GM21825 (cell line): ENCODE measurements around the gene GAL3ST2.
"Not testable (repeated sequence)": the region's sequence is repeated elsewhere in the genome, so short reads cannot be mapped to it uniquely, and the experiment has no call there.

Experiments
- ATAC-seq: cut with Tn5 transposase; IDR thresholded peaks from one replicate; pipeline ENCODE4 v1.9.1; 2021; ENCODE audit warnings: mild to moderate bottlenecking, moderate library complexity; ENCODE audit not compliant: unreplicated experiment

GAL3ST2 gene

DNA sequence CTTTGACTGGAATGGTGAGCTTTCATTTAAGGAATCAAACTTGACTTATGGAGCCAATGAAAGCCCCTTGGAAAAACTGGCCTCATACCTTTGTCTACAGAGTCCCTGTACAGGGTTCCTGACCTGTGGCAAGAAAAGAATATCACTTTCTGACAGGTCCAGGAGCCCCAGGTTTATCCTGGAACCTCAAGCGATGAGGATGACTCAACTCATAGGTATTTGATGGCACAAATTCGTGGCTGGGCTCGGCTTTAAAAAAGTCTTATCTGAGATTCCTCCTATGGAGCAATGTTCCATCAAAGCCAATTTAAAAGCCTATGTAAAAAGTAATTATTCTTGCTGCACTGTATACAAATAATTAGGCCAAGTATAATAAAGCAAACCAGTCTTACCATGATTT lies 14.8 kb downstream of the GAL3ST2 start:
- ATAC-seq, result not testable (repeated sequence)

GRCh38 chr2:241793385-241793784 lies 16.8 kb downstream of the GAL3ST2 start:
- ATAC-seq, result no peak

- ATAC-seq, result no peak
These were observed 17.7 kb downstream of the GAL3ST2 start for GRCh38 chr2:241794250-241794823.

- no peak for ATAC-seq
These were observed 18.7 kb downstream of the GAL3ST2 start for GRCh38 chr2:241795021-241795999.

GRCh38 chr2:241796209-241796608 lies 19.6 kb downstream of the GAL3ST2 start:
- ATAC-seq, result no peak

DNA sequence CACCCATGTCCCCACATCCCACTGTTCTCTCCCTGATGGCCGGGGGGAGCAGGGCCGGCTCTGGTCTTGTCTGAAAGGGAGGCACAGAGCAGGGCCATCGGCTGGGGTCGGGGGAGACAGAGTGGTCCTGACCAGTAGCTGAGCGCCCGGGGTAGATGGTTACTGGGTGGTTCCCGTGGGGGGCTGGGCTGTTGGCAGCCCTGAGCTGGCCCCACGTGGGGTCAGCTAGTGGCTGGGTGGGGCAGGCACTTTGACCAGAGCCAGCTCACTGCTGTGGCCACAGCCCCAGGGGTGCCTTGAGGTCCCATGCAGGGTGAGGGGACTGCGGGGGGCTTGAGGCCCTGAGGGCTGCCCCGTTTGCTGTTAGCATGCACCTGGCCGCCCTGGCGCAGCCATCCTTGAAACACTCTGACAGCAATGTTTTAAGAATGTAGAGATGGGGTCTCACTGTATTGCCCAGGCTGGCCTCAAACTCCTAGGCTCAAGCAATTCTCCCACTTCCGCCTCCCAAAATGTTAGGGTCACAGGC lies 20.1 kb downstream of the GAL3ST2 start:
- no peak for ATAC-seq

GRCh38 chr2:241797441-241798080 lies 20.9 kb downstream of the GAL3ST2 start:
- no peak for ATAC-seq

DNA sequence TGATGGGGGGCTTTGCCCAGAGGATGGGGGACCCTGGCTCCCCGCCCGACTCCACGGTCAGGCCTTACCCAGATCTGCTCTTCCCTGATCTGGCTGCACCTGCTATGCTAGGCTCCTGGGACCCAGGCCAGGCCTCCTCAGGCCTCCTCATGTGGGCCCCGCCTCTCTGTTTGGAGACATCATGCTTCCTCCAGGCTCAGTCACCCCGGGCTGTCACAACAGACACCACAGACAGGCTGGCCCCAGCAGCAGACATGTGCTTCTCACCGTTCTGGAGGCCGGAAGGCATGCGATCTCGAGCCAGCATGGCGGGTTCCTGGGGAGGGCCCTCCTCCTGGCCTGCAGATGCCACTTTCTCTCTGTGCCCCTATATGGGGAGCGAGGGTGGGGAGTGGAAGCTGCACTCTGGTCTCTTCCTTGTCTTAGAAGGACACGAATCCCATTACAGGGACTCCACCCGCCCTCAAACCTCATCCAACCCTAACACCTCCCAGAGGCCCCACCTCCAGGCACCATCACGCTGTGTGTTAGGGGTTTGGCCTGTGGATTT lies 21.5 kb downstream of the GAL3ST2 start:
- no peak for ATAC-seq

GRCh38 chr2:241798631-241799521 lies 22.3 kb downstream of the GAL3ST2 start:
- no peak for ATAC-seq

DNA sequence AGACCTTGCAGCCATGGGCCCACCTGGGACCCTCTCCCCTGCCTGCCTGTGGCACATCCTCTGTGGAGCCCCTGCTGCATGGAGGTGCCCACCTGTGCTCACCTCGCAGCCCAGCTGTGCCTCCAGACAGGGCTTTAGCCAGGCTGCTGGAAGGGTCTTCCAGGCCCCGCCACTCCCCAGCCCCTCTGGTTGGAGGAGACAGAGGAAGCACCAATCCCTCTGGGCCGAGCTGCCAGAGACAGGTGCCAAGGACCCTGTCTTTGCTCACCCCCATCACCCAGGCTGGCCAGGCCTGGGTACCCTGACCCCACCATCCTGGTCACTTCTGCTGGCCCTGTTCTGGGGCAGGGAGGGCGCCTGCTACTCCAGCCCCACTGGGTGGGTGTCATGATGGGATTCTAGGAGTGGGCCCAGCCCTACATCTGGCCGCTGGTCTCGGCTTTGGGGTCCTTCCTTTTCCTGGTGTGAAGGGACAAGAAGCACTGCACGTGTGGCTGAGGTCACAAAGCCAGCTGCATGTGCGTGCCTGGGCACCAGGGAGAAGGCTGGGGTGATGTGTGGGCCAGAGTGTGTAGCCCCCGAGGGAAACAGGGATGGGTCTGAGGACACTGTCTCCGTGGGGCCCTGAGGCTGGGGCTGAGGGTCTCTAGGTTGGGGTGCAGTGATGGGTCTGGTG lies 23.0 kb downstream of the GAL3ST2 start:
- ATAC-seq, result no peak

DNA sequence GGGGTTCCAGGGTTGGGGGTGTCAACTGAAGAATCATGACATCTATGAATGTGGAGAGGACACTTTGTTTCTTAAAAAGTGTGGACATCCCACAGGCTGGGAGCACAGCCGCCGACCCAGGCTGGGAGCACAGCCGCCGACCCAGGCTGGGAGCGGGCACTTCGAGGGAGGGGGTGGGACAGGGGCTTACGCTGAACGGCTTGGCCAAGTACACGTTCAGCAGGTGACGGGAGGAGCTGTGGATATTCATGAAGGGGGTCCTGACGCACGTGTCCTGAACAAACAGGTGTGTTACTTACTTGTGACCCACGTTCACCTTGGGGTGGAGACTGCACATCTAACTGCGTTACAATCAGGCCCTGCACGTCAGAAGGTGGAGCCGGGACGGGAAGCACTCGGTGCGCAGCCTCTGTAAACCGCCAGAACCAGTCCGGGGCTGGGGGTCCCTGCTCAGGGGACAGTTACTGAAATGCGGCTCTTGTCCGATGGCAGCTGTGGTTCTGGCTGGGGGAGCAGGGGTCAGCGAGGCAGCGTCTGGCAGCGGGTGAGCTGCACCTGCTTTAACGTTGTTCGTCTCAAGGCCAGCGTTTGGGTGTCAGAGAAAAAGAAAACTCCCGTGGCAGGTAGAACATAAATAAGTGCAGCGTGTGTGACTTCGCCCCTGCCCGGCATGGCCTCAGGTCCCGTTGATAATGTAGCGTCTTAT lies 23.7 kb downstream of the GAL3ST2 start:
- not testable (repeated sequence) for ATAC-seq

GRCh38 chr2:241801611-241802420 lies 25.2 kb downstream of the GAL3ST2 start:
- ATAC-seq, result no peak

DNA sequence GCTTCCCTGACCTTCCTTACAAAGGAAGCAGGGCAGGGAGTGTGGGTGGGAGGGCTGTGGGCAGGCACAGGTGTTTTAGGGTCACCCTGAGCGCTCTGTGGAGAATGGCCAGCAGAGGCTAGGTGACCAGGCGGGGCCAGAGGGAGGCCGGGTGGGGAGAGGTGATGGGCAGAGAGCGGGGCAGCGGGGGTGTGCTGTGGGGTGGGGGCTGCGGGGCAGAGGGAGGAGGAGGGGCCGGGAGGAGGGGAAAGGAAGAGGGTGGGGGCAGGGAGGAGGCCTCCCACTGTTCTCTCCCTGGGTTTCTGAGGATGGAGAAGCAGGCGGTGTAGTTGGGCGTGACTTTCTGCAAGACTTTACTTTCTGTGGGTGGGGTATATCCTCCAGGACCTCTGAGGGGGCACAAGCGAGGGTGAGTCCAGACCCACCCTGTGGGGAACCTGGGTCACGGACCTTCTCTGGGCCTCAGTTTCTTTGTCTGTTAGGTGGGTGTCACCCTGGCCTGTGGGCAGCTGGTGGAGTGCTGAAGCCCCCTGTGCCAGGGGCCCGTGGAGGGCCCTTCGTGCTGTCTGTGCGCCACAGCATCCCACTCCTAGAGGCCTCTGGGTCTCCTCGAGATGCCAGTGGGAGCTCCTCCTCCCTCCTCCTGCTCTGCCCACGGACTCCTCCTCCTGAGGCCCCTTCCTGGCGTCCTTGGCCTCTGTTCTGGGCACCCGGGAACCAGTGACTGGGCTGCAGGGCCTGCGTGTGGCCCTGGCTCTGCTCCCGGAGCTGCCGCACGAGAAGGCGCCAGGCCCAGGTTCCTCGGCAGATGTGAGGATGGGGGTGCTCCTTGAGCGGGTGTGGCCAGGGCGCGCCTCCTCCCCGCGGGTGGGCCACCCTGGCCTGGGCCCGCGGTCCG lies 26.0 kb downstream of the GAL3ST2 start:
- ATAC-seq, result no peak

GRCh38 chr2:241803387-241804325 lies 27.0 kb downstream of the GAL3ST2 start:
- ATAC-seq, result no peak

- ATAC-seq, result no peak
These were observed 28.0 kb downstream of the GAL3ST2 start for GRCh38 chr2:241804326-241805229.
